Uterus (tissue), 2 donors: ENCODE data around the gene DNAJB1.

Experiments
- CTCF ChIP-seq, 4 experiments: fragments of 200-600 bp in 2 of 4; fragments of 450-650 bp in 2 of 4; sonication (generic) in 2 of 4; IDR thresholded peaks; one replicate each; pipeline ENCODE4 v1.5.1; 2016 to 2019; ENCODE audit warnings: antibody characterized with exemption in 4 of 4, mild to moderate bottlenecking in 2 of 4, moderate library complexity in 1 of 4
- POLR2A ChIP-seq, 2 donors: fragments of 450-650 bp; IDR thresholded peaks; one replicate each; pipeline ENCODE4 v1.6.1; 2016; ENCODE audit warnings: antibody characterized with exemption in 2 of 2, mild to moderate bottlenecking in 1 of 2, moderate library complexity in 1 of 2

GRCh38 chr19:14526423-14526822, 8.2 kb upstream of the DNAJB1 start:
- TF ChIP-seq POLR2A (IDR thresholded peaks at IDR 0.05) (no peak), CTCF (IDR thresholded peaks at IDR 0.05) (no peak)
